Activated naive CD4-positive, alpha-beta T cell treated with Interleukin-2 at 50 U/mL for 16 hours (primary cell): ENCODE results near the gene QKI.
A peak's percentile ranks its signal among the peaks of the same experiment; 100 is the strongest.

ENCODE experiments used
- DNase-seq: peaks from one replicate; pipeline ENCODE4 v3.0.0-alpha.2; 2020

QKI gene

DNA sequence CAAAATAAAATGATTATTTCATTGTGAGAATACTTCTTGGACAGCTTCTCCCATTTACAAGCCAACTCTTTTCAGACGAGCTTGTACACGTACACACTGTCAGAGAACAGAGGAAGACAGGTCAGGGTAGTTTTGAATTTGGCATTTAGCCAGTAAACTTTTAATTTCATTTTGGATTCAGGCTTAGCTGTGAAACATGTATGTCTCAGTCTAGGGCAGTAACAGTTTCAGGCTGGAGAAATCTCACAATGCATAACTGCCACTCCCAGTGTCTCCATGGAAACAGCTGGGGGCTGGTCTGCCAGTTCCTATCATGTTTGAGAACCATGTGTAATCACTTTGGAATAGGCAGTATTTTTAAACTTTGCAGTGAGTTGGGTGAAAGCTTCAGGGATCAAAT, 22.0 kb upstream of the QKI start:
- DNase-seq = no peak

GRCh38 chr6:163393923-163394322, 20.6 kb upstream of the QKI start:
- DNase-seq = no peak

- no peak for DNase-seq
These were observed 19.9 kb upstream of the QKI start for GRCh38 chr6:163394659-163395058.

DNA sequence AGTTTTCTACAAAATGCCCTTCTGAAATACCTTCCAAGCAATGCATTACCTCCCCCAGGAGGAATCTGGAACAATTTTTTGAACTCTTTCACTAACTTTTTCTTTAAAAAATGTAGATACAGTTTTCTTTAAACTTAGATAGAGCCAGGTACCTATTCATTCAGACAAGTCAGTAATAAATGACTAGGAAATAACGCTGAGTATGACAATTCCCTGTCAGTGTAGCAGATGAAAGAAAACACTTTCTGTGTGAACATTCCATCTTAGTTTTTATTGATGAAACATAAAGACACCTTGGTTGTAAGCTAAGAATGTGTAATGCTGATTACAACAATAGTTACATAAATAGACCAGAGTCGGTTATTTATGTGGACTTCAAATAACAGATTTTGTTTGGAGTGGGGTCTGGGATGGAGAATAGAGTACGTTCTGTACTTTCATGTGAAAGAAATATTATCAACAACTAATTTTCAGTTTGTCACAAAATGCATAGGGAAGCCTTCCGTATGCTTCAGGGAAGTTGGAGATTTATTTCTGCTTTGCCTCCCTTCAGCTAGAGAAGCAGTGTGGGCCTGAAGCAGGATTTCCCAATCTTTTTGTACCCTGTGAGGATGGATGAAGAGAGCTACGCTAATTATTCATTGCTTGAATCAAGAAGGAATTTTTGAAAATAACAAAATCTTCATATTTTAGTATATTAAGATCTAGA, 19.2 kb upstream of the QKI start:
- no peak for DNase-seq

DNA sequence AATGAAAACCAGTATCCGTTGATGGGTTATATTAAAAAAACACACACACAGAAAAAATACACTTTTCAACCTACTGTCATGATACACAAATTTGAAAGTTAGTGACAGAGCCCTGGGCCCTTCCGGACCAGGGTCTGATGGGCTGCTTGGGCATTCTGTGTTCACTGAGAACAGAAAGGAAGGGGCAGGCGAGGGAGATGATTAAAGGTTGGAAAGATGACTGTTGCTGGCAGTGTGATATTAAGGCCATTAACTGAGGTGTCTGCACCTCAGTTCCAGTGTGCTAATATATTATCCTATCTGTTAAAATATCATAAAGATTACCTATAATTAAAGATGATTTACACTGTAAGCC, 18.7 kb upstream of the QKI start:
- no peak for DNase-seq

- DNase-seq = no peak
These were observed 17.2 kb upstream of the QKI start for GRCh38 chr6:163397326-163397725.

DNA sequence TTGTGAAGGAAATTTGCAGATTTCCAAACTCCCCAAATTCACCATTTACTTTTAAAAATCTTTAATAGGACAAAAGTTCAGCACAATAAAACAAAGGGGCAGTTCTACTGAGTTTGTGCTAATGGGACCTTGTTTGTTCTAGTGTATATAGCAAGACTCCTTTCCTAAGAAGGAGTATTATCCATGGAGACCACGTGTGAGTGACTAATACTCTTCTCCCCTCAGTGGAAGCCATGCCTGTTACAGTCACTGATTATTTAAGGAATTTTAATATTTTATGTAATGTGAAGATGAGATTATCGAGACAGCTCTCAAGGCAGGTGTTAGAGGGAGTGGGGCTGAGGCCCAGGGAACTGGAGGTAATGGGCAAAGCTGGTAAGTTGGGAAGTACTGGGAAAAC, 16.4 kb upstream of the QKI start:
- DNase-seq = no peak

GRCh38 chr6:163398815-163399214, 15.7 kb upstream of the QKI start:
- no peak for DNase-seq

GRCh38 chr6:163400509-163400908, 14.0 kb upstream of the QKI start:
- DNase-seq = no peak

GRCh38 chr6:163401039-163401885, 13.3 kb upstream of the QKI start:
- no peak for DNase-seq

DNA sequence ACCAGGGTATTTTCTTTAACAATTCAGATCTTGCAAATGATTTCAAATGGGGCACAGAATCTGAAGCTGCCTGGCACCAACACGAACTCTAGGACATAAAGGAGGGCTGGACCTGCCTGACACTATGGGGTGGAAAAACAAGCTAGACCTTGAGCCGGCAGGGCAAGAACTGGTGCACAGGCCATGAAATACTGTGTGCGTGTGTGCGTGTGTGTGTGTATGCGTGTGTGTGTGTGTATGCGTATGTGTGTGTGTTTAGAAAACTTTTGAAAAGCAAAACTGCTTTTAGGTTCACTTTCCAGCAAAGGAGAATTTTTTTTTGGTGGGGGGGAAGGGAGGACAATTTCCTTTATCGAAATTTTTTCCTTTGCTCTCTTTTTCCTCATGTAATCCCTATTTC, 11.9 kb upstream of the QKI start:
- no peak for DNase-seq

DNA sequence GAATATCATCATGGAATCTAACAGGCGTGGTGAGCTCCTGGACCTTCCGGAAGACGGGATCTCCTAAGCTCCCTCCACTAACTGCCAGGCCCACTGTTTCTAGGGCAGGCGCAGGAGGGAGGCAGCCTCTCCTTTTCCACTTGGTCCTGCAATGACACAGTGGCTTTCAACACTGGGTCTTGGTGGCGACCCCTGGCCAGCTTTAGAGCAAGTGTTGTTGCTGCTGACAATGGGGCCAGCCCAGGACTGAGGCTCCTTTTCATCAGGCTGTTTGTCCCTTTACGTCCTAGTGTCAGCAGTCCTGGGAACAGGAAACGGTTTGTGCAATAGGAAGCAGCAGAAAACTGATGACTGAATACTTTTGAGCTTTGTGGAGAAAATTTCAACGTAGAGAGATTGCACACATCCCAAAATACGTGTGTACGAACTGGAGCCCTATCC, 9.7 kb upstream of the QKI start:
- DNase-seq = no peak

GRCh38 chr6:163405412-163406309, 8.9 kb upstream of the QKI start:
- peak; percentile 14 for DNase-seq

DNA sequence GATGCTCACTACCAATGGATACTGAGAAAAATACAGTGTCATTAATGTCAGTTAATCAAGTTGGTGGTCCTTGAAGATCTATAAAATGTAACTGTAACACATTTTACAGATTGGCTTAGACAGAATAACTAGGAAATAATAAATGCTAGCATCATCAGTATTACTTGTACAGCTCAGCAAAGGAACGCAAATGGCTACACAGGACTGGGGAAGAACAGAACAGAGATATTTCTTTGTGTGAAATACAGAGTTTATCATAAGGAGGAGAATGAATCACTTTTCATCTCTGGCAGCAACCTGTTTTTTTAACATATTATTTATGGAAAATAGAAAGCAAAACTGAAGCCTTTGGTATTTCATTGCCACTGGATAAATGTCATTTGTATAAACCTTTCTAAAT, 8.2 kb upstream of the QKI start:
- no peak for DNase-seq

- DNase-seq = no peak
These were observed 7.7 kb upstream of the QKI start for GRCh38 chr6:163406830-163407229.

- DNase-seq = no peak
These were observed 6.0 kb upstream of the QKI start for GRCh38 chr6:163408352-163408991.

GRCh38 chr6:163409712-163410111, 4.8 kb upstream of the QKI start:
- DNase-seq = no peak

DNA sequence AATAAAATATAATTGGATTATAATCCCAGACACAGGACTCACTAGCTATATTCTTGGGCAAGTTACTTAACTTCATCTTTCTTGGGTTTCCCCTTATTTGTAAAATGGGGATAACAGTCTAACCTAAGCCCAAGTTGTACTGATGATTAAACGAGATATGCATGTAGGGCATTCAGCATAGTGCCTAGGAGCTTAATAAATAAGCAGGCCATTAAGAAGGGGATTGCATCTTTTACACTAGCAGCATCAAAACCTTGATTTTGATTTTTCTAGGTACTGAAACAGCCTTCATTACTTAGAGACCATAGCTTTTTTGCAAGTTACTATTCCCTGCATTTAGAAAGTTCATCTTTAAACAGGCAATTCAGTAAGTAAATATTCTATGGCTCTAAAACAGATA, 2.2 kb upstream of the QKI start:
- DNase-seq = no peak

GRCh38 chr6:163412801-163413344, 1.6 kb upstream of the QKI start:
- no peak for DNase-seq

GRCh38 chr6:163413345-163414116, 987 bp upstream of the QKI start:
- DNase-seq = peak; percentile 90

- DNase-seq = peak; percentile 33
These were observed 565 bp downstream of the QKI start for GRCh38 chr6:163414946-163415619.
